HepG2 (cell line): ENCODE measurements around the gene TAS2R1. TPM values are rescaled to one million over a fixed set of nuclear protein-coding genes. Genes with fewer than 3 reads are reported as not detected.

Experiments used
- HOXA9 ChIP-seq: sonication (generic); formaldehyde crosslinking; IDR thresholded peaks from 2 replicates; pipeline ENCODE4 v1.8.1; 2022; ENCODE audit warnings: missing genetic modification reagents, mild to moderate bottlenecking, moderate library complexity, borderline replicate concordance
- JARID2 ChIP-seq: sonication (generic); formaldehyde crosslinking; IDR thresholded peaks from 2 replicates; pipeline ENCODE4 v1.8.1; 2023; ENCODE audit warnings: missing genetic modification reagents, inconsistent platforms; ENCODE audit not compliant: insufficient replicate concordance
- REST ChIP-seq, 2 experiments: IDR thresholded peaks; 2 replicates each; pipeline ENCODE4 v1.6.1; 2011 to 2012; ENCODE audit warnings: low read length in 2 of 2, borderline replicate concordance in 1 of 2, low read depth in 1 of 2, mild to moderate bottlenecking in 1 of 2, moderate library complexity in 1 of 2
- THAP8 ChIP-seq: sonication (generic); formaldehyde crosslinking; IDR thresholded peaks from 2 replicates; pipeline ENCODE4 v1.5.1; 2020; ENCODE audit warnings: missing genetic modification reagents, mild to moderate bottlenecking, borderline replicate concordance
- ZGPAT ChIP-seq: IDR thresholded peaks from 2 replicates; pipeline ENCODE4 v1.6.1; 2016; ENCODE audit warnings: mild to moderate bottlenecking
- ZNF704 ChIP-seq: sonication (generic); formaldehyde crosslinking; IDR thresholded peaks from 2 replicates; pipeline ENCODE4 v1.8.1; 2023; ENCODE audit warnings: mild to moderate bottlenecking, inconsistent platforms, moderate library complexity, missing genetic modification reagents, borderline replicate concordance
- polyA plus RNA-seq, 8 experiments: library from polyadenylated mRNA; depleted of rRNA in 3 of 8; stranded (reverse) in 7 of 8; unstranded in 1 of 8; fragments of >200 nt; fragmentation: Illumina TruSeq in 4 of 8; extraction: Trizol in 4 of 8; gene quantifications; 2 replicates each; pipeline versions ENCODE4 v1.2.1 to v1.2.3, GENCODE V29; 2011 to 2016; ENCODE audit warnings: low read depth in 4 of 8, missing spikeins in 1 of 8, mixed read lengths in 1 of 8; ENCODE audit not compliant: insufficient read depth in 1 of 8
- total RNA-seq, 5 experiments: library from RNA; depleted of rRNA; stranded (reverse); fragments of >200 nt; fragmentation: Illumina TruSeq; extraction: Trizol; gene quantifications; 2 replicates each; pipeline ENCODE4 v1.2.3, GENCODE V29; 2016; ENCODE audit warnings: low read depth in 1 of 5

TAS2R1 gene
- total and polyA plus RNA-seq, 2 of the 13 experiments (the other 11 are each of a cell fraction or from before 2014, with no cell fraction given), result not detected

- no peak for TF ChIP-seq ZNF704 (CRISPR knock-in tag)
- TF ChIP-seq THAP8 (CRISPR knock-in tag), result no peak
- TF ChIP-seq REST (IDR thresholded peaks at IDR 0.05; ENCODE audit: borderline replicate concordance in 1 of 2, low read depth in 1 of 2, low read length in 2 of 2), result no peak
- no peak for TF ChIP-seq JARID2 (CRISPR knock-in tag)
- TF ChIP-seq ZGPAT, result no peak
- no peak for TF ChIP-seq HOXA9 (CRISPR knock-in tag)
Measured at GRCh38 chr5:9623661-9624060, 6.5 kb downstream of the TAS2R1 start (continued).
